ENCODE measurements around the gene C12orf57. TPM values are rescaled to one million over a fixed set of nuclear protein-coding genes. Genes with fewer than 3 reads are reported as not detected.
A peak's percentile ranks its signal among the peaks of the same experiment; 100 is the strongest.

C12orf57 gene
- total and polyA plus RNA-seq, 2 donors from 2014 or later: 175 to 336 TPM

- FAIRE-seq (no peak), DNase-seq (peak in 1 of 5 donors; percentile 59)
- intact Hi-C loops (cut with DNase I): loop anchor here (10.0 kb wide), 1 partner anchor 146 kb away; the partner anchor contains the start of gene C1R
- Histone ChIP-seq H3K36me3 (ENCODE audit: control insufficient read depth in 2 of 3, insufficient read depth in 3 of 3, low read length in 3 of 3) (no peaks in the 10 kb centered on the region), H3K4me3 (ENCODE audit: low read length in 3 of 3) (no peak overlapping the region), H3K27ac (ENCODE audit: low read depth in 2 of 2, low read length in 2 of 2) (peak overlapping the region in 1 of 2 donors; percentile 40), H3K27me3 (ENCODE audit: control insufficient read depth, insufficient read depth, low read length) (no peaks in the 10 kb centered on the region), H3K9ac (ENCODE audit: low read length in 3 of 3) (no peak overlapping the region), H3K4me1 (ENCODE audit: control insufficient read depth in 2 of 3, insufficient read depth in 2 of 3, low read depth in 1 of 3, low read length in 3 of 3) (peaks cover 0 to 21% (median 18%) of the 10 kb centered on the region in 3 donors), H3K9me3 (ENCODE audit: control insufficient read depth in 2 of 3, insufficient read depth in 1 of 3, low read length in 3 of 3) (no peaks in the 10 kb centered on the region)
- TF ChIP-seq CTCF (IDR thresholded peaks at IDR 0.05; ENCODE audit: borderline replicate concordance, extremely low read depth, insufficient read depth): no peak
Measured at GRCh38 chr12:6948873-6949594, 5.2 kb downstream of the C12orf57 start.

DNA sequence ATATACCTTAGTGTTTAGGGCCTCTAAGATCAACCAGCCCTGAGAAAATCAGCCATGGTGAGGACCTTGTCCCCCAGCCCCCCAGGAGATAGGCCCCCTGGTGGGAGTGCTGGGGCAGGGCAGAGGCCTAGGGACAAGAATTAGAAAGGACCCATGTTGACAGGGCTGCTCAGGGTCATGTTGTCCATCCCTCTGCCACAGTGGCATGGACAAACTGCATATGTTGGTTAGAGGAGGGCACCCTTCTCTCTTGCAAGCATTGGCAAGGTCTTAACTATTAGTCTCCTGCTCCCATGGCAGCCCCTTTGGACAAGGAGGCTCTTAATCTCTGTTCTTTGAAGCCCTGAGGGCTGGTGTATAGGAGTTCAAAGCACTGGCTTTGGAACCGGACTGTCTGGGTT, 6.6 kb downstream of the C12orf57 start:
- Histone ChIP-seq H3K4me3 (ENCODE audit: low read length in 3 of 3) (no peak overlapping the region), H3K9ac (ENCODE audit: low read length in 3 of 3) (no peak overlapping the region), H3K27me3 (ENCODE audit: control insufficient read depth, insufficient read depth, low read length) (no peaks in the 10 kb centered on the region), H3K36me3 (ENCODE audit: control insufficient read depth in 2 of 3, insufficient read depth in 3 of 3, low read length in 3 of 3) (no peaks in the 10 kb centered on the region), H3K27ac (ENCODE audit: low read depth in 2 of 2, low read length in 2 of 2) (no peak overlapping the region), H3K4me1 (ENCODE audit: control insufficient read depth in 2 of 3, insufficient read depth in 2 of 3, low read depth in 1 of 3, low read length in 3 of 3) (peaks cover 0 to 16% (median 11%) of the 10 kb centered on the region in 3 donors), H3K9me3 (ENCODE audit: control insufficient read depth in 2 of 3, insufficient read depth in 1 of 3, low read length in 3 of 3) (no peaks in the 10 kb centered on the region)
- no peak for TF ChIP-seq CTCF (IDR thresholded peaks at IDR 0.05; ENCODE audit: borderline replicate concordance, extremely low read depth, insufficient read depth)
- FAIRE-seq: no peak
- intact Hi-C loops (cut with DNase I): no loop called here
- DNase-seq: peak in 1 of 5 donors; percentile 27

DNA sequence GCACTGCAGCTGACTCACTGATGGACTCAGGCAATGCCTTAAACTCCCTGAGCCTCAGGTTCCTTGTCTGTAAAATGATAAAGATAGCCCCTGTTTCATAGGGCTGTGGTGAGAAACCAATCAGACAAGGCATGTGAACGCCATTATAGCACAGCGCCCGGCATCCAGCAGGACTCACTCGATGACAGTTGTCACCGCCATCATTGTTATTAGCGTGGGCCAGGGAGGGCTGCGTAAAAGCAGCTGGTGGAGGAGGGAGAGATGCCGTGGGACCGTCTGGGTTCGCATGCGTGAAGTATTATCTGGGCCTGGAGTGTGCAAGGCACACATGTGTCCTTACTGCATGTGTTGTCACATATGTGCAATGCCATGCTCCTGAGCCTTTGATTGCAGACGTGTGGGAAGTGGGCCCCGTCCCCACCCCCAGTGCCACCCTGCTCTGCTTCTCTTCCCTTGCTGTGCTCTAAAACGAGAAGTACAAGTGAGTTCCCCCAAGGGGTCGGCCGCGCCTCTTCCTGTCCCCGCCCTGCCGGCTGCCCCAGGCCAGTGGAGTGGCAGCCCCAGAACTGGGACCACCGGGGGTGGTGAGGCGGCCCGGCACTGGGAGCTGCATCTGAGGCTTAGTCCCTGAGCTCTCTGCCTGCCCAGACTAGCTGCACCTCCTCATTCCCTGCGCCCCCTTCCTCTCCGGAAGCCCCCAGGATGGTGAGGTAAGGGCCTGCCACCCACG, 7.2 kb downstream of the C12orf57 start, which contains the start of gene PTPN6:
TSS of gene PTPN6 (plus strand) at position 546 of the 730 bp plus-strand sequence. CDS start at position 703, 157 bp downstream.
- DNase-seq: peak in 1 of 5 donors; percentile 86
- Histone ChIP-seq H3K9me3 (ENCODE audit: control insufficient read depth in 2 of 3, insufficient read depth in 1 of 3, low read length in 3 of 3) (no peaks in the 10 kb centered on the region), H3K4me1 (ENCODE audit: control insufficient read depth in 2 of 3, insufficient read depth in 2 of 3, low read depth in 1 of 3, low read length in 3 of 3) (peaks cover 0 to 11% (median 6%) of the 10 kb centered on the region in 3 donors), H3K27ac (ENCODE audit: low read depth in 2 of 2, low read length in 2 of 2) (peak within 1 kb of the TSS in 1 of 2 donors; percentile 33), H3K27me3 (ENCODE audit: control insufficient read depth, insufficient read depth, low read length) (no peaks in the 10 kb centered on the region), H3K9ac (ENCODE audit: low read length in 3 of 3) (no peak within 1 kb of the TSS), H3K4me3 (ENCODE audit: low read length in 3 of 3) (no peak within 1 kb of the TSS), H3K36me3 (ENCODE audit: control insufficient read depth in 2 of 3, insufficient read depth in 3 of 3, low read length in 3 of 3) (no peaks in the 10 kb centered on the region)
- intact Hi-C loops (cut with DNase I): no loop called here
- TF ChIP-seq CTCF (IDR thresholded peaks at IDR 0.05; ENCODE audit: borderline replicate concordance, extremely low read depth, insufficient read depth): no peak
- FAIRE-seq: no peak
